GM19025 (cell line): Measurements from ENCODE around the gene CTBP2.

Experiments
- ATAC-seq: cut with Tn5 transposase; IDR thresholded peaks from one replicate; pipeline ENCODE4 v1.9.1; 2021; ENCODE audit warnings: mild to moderate bottlenecking, low read depth, moderate library complexity; ENCODE audit not compliant: unreplicated experiment

Gene CTBP2

DNA sequence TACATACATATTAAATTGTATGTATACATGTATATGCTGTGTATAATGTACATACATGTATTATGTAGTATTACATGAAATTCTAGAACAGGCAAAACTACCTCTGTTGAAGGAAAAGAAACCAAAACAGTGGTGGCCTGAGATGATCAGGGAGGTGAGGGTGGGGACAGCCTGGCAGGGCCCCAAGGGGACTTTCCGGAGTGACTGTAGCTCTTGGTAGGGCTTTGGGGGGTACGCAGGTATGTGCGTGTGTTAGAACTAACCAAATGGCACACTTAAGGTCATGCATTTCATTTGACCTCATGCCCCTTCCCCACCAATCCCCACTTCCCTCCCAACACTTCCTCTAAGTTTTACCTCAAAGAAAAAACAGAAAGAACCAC lies 31.3 kb downstream of the CTBP2 start:
- ATAC-seq = no peak

- no peak for ATAC-seq
Measured at GRCh38 chr10:125128397-125129075, 31.8 kb downstream of the CTBP2 start.

- ATAC-seq = no peak
Measured at GRCh38 chr10:125127986-125128385, 32.4 kb downstream of the CTBP2 start.

- no peak for ATAC-seq
Measured at GRCh38 chr10:125127110-125127509, 33.3 kb downstream of the CTBP2 start.

GRCh38 chr10:125125951-125126735 lies 34.2 kb downstream of the CTBP2 start:
- ATAC-seq = no peak

- ATAC-seq = no peak
Measured at GRCh38 chr10:125124907-125125306, 35.5 kb downstream of the CTBP2 start.

DNA sequence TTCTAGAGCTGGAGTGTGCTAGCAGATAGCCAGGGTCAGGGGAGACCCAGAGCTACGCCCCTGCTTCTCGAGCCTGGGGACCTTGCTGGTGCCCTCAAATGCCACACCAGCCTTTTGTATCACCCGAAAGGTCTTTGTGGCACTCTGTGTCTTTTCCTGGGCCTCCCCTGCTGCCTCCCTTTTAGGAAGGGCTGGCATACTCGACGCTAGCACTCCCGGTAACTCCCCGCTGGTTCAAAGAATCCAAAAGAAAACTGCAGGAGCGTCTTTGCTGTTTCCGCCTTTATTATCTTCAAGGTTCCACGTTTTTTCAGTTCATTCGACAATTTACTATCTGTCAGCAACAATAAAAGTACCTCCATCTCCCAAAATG lies 36.3 kb downstream of the CTBP2 start:
- ATAC-seq = no peak

DNA sequence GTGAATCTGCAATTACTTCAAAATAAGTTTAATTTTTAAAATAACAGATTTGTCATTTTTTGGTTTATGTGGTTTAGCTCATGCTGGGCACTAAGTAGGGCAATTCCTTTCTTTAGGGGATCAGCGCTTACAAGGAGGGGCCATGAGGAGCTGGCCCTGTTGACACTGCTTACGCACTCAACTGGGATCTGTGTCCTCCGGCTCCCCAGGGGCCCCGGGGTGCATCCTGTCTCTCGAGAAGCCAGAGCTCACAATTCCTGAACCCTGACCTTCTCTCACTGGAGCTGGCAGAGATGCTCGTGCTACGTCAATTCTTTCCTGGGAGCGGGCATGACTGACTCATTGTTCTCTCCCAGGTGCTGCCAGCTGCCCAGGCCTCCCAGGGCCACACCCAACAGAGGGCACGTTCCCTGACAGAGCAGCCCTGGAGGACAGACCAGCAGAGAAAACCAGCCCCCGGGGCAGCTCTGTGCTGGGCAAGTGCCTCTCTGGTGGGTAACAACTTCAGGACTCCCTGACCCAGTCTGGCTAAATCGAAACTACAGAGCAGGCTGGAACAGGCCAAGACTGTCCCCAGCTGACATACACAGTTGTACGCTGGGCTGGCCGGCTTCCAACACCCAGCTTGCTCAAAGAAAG lies 36.8 kb downstream of the CTBP2 start:
- ATAC-seq = no peak

DNA sequence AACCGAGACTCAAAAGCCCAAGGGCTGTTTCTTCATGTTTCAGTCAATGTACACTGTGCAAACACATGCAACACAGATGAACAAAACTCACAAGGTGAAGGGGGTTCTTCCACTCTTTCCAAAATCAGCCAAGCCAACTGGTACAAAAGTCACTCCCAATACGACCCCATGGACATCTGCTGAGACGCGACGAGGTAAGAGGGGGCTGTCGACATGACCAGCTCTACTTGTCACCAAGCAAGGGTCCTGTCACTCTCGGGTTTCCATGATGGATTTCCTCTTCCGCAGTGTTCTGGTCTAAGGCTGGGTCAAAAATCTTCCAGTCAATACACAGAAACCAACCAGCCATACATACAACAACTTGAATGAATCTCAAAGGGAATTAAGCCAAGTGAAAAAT lies 37.8 kb downstream of the CTBP2 start:
- no peak for ATAC-seq

GRCh38 chr10:125121003-125121402 lies 39.4 kb downstream of the CTBP2 start:
- no peak for ATAC-seq

DNA sequence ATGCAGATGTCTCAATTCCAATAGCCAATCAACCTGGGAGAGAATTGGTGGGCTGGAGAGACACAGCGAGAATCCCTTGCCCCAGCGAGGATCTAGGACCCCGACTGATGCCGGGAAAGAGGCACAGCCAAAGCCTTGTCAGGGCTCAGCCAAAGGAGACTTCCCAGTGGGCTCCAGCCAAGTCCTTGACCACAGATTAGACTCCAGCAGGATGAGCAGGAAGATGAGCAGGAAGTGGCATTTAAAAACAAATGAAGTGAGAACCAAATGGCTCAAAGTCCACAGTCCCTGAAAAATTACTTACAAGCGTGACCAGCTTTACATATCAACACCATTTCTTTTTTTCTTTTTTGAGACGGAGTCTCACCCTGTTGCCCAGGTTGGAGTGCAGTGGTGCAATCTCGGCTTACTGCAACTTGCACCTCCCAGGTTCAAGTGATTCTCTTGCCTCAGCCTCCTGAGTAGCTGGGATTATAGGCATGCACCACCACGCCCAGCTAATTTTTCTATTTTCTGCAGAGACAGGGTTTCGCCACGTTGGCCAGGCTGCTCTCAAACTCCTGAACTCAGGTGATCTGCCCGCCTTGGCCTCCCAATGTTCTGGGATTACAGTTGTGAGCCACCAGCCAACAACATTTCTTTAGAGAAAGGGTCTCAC lies 40.2 kb downstream of the CTBP2 start:
- no peak for ATAC-seq

- ATAC-seq = no peak
Measured at GRCh38 chr10:125118701-125119100, 41.7 kb downstream of the CTBP2 start.

- no peak for ATAC-seq
Measured at GRCh38 chr10:125118011-125118611, 42.3 kb downstream of the CTBP2 start.

GRCh38 chr10:125116652-125117310 lies 43.6 kb downstream of the CTBP2 start:
- ATAC-seq = no peak

DNA sequence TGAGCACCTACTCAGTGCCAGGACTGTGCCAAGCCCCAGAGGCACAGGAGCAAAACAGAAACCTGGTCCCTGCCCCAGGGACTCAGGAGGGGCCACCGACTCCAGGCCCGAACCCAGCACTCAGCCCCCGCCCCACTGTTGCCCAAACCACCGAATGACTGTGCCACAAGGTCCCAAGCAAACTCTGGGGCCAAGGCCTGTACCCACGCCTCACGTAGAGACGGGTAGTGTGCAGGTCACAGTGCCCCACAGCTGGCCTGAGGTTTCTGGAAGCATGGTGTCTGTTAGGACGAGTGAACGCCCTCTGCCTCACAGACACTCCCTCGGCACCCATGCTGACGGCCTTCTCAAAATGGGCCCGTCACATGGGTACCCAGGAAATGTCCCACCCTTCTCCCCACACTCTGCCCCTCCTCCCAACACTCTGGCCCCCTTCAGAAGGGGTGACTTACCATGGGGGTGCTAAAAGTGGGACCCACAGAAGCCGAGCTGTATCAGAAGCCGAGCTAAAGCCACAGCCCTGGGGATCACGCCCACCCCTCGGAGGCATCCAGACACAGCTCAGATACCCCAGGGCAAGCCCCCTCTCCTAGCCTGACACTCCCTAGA lies 44.2 kb downstream of the CTBP2 start:
- no peak for ATAC-seq

- no peak for ATAC-seq
Measured at GRCh38 chr10:125115409-125115808, 45.0 kb downstream of the CTBP2 start.

- ATAC-seq = no peak
Measured at GRCh38 chr10:125114761-125115391, 45.5 kb downstream of the CTBP2 start.

- ATAC-seq = no peak
Measured at GRCh38 chr10:125113691-125114371, 46.5 kb downstream of the CTBP2 start.
